DMS53 (cell line): ENCODE results near the gene KDM8.

Experiments
- DNase-seq: peaks from one replicate; lab custom pipeline; 2025; lab: John Stamatoyannopoulos, UW

Gene KDM8

GRCh38 chr16:27230562-27231001, 27.3 kb downstream of the KDM8 start:
- no peak for DNase-seq

GRCh38 chr16:27231692-27232060, 28.4 kb downstream of the KDM8 start:
- no peak for DNase-seq

- no peak for DNase-seq
Measured at GRCh38 chr16:27232061-27232900, 29.0 kb downstream of the KDM8 start.

GRCh38 chr16:27232901-27233625, 29.7 kb downstream of the KDM8 start:
- DNase-seq = no peak

- DNase-seq = no peak
Measured at GRCh38 chr16:27233731-27234130, 30.4 kb downstream of the KDM8 start.

GRCh38 chr16:27234171-27234570, 30.8 kb downstream of the KDM8 start:
- DNase-seq = no peak

- no peak for DNase-seq
Measured at GRCh38 chr16:27234603-27235002, 31.3 kb downstream of the KDM8 start.

- peak; percentile 80 for DNase-seq
Measured at GRCh38 chr16:27235055-27235937, 32.0 kb downstream of the KDM8 start.

GRCh38 chr16:27235938-27236245, 32.6 kb downstream of the KDM8 start:
- DNase-seq = no peak

- DNase-seq = no peak
Measured at GRCh38 chr16:27236635-27237218, 33.4 kb downstream of the KDM8 start.

- DNase-seq = no peak
Measured at GRCh38 chr16:27237219-27238015, 34.1 kb downstream of the KDM8 start.

GRCh38 chr16:27238016-27238587, 34.8 kb downstream of the KDM8 start:
- peak; percentile 9 for DNase-seq

GRCh38 chr16:27238591-27238990, 35.3 kb downstream of the KDM8 start:
- no peak for DNase-seq

GRCh38 chr16:27239026-27239425, 35.7 kb downstream of the KDM8 start:
- no peak for DNase-seq

GRCh38 chr16:27239906-27240655, 36.8 kb downstream of the KDM8 start:
- DNase-seq = no peak

GRCh38 chr16:27240948-27241531, 37.7 kb downstream of the KDM8 start:
- DNase-seq = no peak

GRCh38 chr16:27241658-27242057, 38.3 kb downstream of the KDM8 start:
- no peak for DNase-seq

GRCh38 chr16:27242398-27242797, 39.1 kb downstream of the KDM8 start:
- no peak for DNase-seq

GRCh38 chr16:27242868-27243590, 39.7 kb downstream of the KDM8 start:
- DNase-seq = no peak
